OCI-LY3 (cell line): ENCODE results near the gene CLGN.

Experiments
- H2AFZ ChIP-seq: fragments of 200-600, 300-600 bp; shearing (Covaris generic); 2 replicates; pipeline ENCODE4 v1.6.0; 2014; ENCODE audit warnings: antibody characterized with exemption, low read depth, low read length
- H3K27ac ChIP-seq: fragments of 200-600, 300-600 bp; sonication (generic); 2 replicates; pipeline ENCODE4 v1.5.1; 2014; ENCODE audit warnings: mild to moderate bottlenecking, low read length, moderate library complexity, mixed read lengths
- H3K27me3 ChIP-seq: fragments of 200-600, 300-600 bp; sonication (generic); 2 replicates; pipeline ENCODE4 v1.6.1; 2014; ENCODE audit warnings: low read depth, low read length, mixed read lengths
- H3K36me3 ChIP-seq: fragments of 200-600, 300-600 bp; sonication (generic); replicated peaks from 2 replicates; pipeline ENCODE3; 2014; ENCODE audit warnings: low read depth, low read length, mixed read lengths
- H3K4me1 ChIP-seq: fragments of 300-600, 200-600 bp; sonication (generic); 2 replicates; pipeline ENCODE4 v1.6.1; 2014; ENCODE audit warnings: low read length, mixed read lengths
- H3K4me2 ChIP-seq: fragments of 200-600, 300-600 bp; sonication (generic); 2 replicates; pipeline ENCODE4 v1.6.1; 2014; ENCODE audit warnings: low read length, mixed read lengths
- H3K4me3 ChIP-seq: fragments of 300-600, 200-600 bp; sonication (generic); 2 replicates; pipeline ENCODE4 v1.5.1; 2014; ENCODE audit warnings: antibody characterized with exemption, mild to moderate bottlenecking, low read length, moderate library complexity
- H3K79me2 ChIP-seq: fragments of 300-600, 200-600 bp; shearing (Covaris generic); 2 replicates; pipeline ENCODE4 v1.6.1; 2014; ENCODE audit warnings: mild to moderate bottlenecking, low read length, mixed read lengths
- H3K9ac ChIP-seq: fragments of 300-600, 200-600 bp; shearing (Covaris generic); 2 replicates; pipeline ENCODE4 v1.6.0; 2014; ENCODE audit warnings: mild to moderate bottlenecking, low read length, moderate library complexity
- H3K9me3 ChIP-seq: fragments of 200-600, 300-600 bp; shearing (Covaris generic); 2 replicates; pipeline ENCODE4 v1.6.1; 2014; ENCODE audit warnings: low read length, mixed read lengths; ENCODE audit not compliant: insufficient read depth
- H4K20me1 ChIP-seq: fragments of 200-600, 300-600 bp; sonication (generic); 2 replicates; pipeline ENCODE4 v1.6.1; 2016; ENCODE audit warnings: low read length, mixed read lengths; ENCODE audit not compliant: insufficient read depth
- EZH2phosphoT487 ChIP-seq: fragments of 200-600 bp; shearing (Covaris generic); IDR thresholded peaks from 2 replicates; pipeline ENCODE4 v1.6.1; 2018; ENCODE audit warnings: antibody characterized with exemption, mixed run types, low read depth
- TF ChIP-seq, protein P1 (sequence below): fragments of 200-600, 300-600 bp; sonication (generic); IDR thresholded peaks from 2 replicates; pipeline ENCODE4 v1.5.1; 2014; ENCODE audit warnings: antibody characterized with exemption, low read length, low read depth

The CLGN gene

DNA sequence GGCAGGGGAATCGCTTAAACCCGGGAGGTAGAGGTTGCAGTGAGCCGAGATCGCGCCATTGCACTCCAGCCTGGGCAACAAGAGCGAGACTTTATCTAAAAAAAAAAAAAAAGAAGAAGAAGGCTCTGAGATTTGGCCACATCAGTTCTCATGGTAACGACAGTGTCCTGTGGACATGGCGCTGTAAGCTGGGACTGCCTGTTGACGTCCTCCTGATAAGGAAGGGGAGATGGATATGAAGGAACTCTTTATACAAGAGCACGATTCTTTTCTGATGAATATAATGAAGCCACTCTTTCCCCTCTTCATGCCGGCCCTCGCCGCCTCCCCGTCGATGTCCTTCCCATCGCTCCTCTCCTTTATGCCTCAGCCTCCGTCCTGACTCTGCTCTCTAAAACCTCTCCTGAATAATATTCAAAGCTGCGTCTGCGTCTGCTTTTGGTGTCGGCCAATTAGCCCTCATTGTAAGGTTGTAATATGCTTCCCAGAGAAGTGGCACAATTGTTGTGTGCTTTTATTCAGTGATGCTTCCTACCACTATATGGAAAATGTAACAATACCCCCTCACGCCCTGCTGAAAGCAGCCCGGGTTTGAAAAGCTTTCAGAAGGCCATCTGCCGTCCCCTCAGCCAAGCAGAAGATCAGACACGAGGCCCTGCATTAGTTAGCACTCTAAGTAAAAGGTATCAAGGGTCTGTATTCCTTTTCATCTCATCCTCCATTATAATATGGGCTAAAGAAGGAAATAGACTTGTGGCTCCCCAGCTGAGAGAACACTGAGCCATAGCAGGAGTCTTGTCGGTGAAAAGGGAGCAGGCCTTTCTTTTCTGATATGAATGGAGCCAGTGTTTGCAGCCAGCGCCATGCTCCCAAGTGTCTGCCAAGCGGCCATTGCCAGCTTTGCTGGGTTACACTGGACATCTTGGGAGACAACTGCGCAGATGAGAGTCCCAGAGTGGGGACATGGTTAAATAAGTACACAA, 76.1 kb downstream of the CLGN start:
- no peak overlapping the region for H2AFZ ChIP-seq
- no peak overlapping the region for H3K9ac ChIP-seq
- H3K79me2 ChIP-seq, result no peaks in the 10 kb centered on the region
- no peak overlapping the region for H3K4me3 ChIP-seq
- TF ChIP-seq, protein P1, sequence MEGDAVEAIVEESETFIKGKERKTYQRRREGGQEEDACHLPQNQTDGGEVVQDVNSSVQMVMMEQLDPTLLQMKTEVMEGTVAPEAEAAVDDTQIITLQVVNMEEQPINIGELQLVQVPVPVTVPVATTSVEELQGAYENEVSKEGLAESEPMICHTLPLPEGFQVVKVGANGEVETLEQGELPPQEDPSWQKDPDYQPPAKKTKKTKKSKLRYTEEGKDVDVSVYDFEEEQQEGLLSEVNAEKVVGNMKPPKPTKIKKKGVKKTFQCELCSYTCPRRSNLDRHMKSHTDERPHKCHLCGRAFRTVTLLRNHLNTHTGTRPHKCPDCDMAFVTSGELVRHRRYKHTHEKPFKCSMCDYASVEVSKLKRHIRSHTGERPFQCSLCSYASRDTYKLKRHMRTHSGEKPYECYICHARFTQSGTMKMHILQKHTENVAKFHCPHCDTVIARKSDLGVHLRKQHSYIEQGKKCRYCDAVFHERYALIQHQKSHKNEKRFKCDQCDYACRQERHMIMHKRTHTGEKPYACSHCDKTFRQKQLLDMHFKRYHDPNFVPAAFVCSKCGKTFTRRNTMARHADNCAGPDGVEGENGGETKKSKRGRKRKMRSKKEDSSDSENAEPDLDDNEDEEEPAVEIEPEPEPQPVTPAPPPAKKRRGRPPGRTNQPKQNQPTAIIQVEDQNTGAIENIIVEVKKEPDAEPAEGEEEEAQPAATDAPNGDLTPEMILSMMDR, result no peak
- TF ChIP-seq EZH2phosphoT487, result no peak
- no peak overlapping the region for H3K4me2 ChIP-seq
- H3K27me3 ChIP-seq, result peaks cover 34% of the 10 kb centered on the region
- no peaks in the 10 kb centered on the region for H3K4me1 ChIP-seq
- no peak overlapping the region for H3K27ac ChIP-seq
- H3K36me3 ChIP-seq, result no peaks in the 10 kb centered on the region
- no peaks in the 10 kb centered on the region for H3K9me3 ChIP-seq
- no peaks in the 10 kb centered on the region for H4K20me1 ChIP-seq

DNA sequence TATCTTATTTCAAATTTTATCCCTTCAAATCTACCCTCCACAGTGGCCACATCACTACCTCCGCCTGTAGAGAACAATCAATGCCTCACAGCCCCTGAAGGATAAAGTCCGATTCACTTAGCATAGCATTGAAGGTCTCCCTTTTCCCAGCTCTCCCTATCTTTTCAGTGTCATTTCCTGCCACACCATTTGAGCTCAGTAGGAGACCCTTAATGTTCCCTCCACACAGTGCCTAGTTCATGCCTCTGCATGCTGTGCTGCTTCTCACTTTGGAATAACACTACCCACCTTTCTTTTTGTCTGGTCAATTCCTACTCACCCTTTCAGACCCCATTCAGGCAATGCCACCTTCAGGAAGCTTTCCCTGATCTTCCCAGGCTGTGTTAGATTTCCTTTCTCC, 77.6 kb downstream of the CLGN start:
- Histone ChIP-seq H4K20me1 (no peaks in the 10 kb centered on the region), H3K4me1 (no peaks in the 10 kb centered on the region), H3K36me3 (no peaks in the 10 kb centered on the region), H3K79me2 (no peaks in the 10 kb centered on the region), H3K27ac (no peak overlapping the region), H3K9ac (no peak overlapping the region), H3K4me3 (no peak overlapping the region), H3K4me2 (no peak overlapping the region), H2AFZ (no peak overlapping the region), H3K27me3 (peaks cover 23% of the 10 kb centered on the region), H3K9me3 (no peaks in the 10 kb centered on the region)
- TF ChIP-seq, protein P1, result no peak
- no peak for TF ChIP-seq EZH2phosphoT487

DNA sequence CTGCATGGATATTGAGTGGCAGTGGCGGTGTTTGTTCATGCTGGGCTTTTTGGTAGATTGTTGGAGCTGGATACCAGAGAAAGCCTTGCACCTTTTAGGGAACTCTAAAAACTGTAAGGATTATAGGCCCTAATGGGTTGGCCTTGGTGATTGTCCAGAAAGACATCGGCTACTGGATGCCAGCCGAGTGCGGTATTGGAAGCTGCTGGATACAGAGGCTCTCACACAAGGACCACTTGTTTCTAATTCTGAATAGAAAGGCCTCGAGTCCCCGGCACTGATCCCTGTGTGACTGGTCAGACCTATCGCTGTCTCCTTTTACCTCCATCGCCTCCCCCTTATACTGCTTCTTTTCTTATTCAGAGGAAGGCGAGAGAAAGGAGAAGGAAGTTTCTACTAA, 81.3 kb downstream of the CLGN start:
- Histone ChIP-seq H4K20me1 (no peaks in the 10 kb centered on the region), H3K4me2 (no peak overlapping the region), H3K27ac (no peak overlapping the region), H3K79me2 (no peaks in the 10 kb centered on the region), H3K9ac (no peak overlapping the region), H3K36me3 (no peaks in the 10 kb centered on the region), H3K27me3 (peaks cover 46% of the 10 kb centered on the region), H3K4me1 (peaks cover 6% of the 10 kb centered on the region), H3K4me3 (no peak overlapping the region), H2AFZ (no peak overlapping the region), H3K9me3 (no peaks in the 10 kb centered on the region)
- TF ChIP-seq, protein P1, result no peak
- TF ChIP-seq EZH2phosphoT487, result no peak

DNA sequence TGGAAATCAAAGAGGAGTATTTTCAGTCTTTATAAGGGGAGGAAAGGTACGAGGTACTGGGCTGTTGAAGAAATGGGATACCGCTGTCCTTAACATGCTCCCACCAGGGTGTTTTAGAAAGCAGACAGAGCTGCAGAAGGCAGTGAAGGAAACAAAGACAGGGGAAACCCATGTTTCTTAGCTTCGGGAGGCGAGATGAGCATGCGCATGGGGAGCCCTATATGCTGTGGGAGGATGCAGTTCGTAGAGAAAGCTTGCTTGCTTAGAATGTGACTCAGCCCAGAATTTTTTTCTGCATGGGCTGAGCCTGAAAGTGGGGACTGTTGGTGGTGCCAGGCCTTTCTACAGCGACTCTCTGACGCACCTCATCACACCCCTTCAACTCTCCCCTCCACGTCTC, 82.8 kb downstream of the CLGN start:
- no peak overlapping the region for H3K4me3 ChIP-seq
- H3K4me2 ChIP-seq, result no peak overlapping the region
- no peaks in the 10 kb centered on the region for H3K9me3 ChIP-seq
- H4K20me1 ChIP-seq, result no peaks in the 10 kb centered on the region
- no peaks in the 10 kb centered on the region for H3K79me2 ChIP-seq
- H3K27ac ChIP-seq, result no peak overlapping the region
- H3K36me3 ChIP-seq, result no peaks in the 10 kb centered on the region
- H2AFZ ChIP-seq, result no peak overlapping the region
- peaks cover 6% of the 10 kb centered on the region for H3K4me1 ChIP-seq
- no peak overlapping the region for H3K9ac ChIP-seq
- H3K27me3 ChIP-seq, result peaks cover 38% of the 10 kb centered on the region
- TF ChIP-seq EZH2phosphoT487, result no peak
- TF ChIP-seq, protein P1, result no peak
